HG03103 (cell line): ENCODE measurements around the gene GNAZ.

Source experiments
- ATAC-seq: cut with Tn5 transposase; IDR thresholded peaks from one replicate; pipeline ENCODE4 v1.9.1; 2021; ENCODE audit warnings: low read depth; ENCODE audit not compliant: unreplicated experiment

The GNAZ gene

GRCh38 chr22:23063539-23064380 lies 6.6 kb upstream of the GNAZ start:
- ATAC-seq, result no peak

DNA sequence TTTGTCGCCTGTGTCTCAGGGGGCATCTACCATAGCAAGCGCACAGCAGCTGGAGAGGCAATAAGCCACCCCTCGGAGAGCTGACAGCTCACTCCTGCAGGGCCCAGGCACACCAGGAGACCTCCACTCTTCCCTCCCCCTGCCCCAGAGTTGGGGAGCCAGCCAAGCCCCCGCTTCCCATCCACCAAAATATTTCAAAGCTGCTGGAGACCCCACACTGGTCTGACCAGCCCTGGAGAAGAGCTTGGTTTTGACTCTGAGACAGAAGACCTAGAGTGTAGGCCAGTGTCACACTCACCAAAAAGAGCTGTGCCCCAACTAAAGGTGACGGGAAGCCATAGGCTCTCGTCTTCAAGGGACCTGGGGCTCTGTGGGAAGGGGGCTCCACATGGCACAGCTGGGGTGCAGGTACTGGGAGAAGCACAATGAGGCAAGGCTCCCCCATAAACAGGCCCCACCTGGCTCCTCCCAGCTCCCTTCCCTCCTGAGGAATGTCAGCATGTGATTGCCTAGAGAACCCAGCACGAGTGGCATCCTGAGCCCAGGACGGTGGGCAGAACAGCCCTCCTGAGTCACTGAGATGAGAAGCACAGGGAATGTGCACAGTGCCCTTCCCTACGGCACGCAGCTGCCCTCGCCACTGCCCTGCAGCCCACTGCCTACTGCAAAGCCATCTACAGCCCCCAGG lies 5.8 kb upstream of the GNAZ start:
- ATAC-seq, result no peak

DNA sequence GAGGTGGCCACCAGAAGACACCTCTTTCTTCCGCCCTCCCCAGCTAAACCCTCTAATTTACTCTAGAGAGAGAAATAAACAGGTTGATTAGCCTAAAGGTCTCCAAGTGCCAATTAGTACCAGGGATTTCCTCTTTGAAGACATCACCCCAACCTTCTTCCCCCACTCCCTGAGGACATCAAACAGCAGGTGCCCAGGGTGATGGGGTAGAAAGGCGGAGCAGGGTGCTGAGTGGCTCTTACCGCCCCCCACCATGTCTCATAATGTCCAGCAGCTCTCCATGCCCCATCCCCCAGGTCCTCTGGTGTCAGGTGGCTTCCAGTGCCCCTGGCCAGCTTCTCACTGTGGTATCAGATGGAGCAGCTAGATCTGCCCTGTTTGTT lies 5.3 kb upstream of the GNAZ start:
- no peak for ATAC-seq

GRCh38 chr22:23065495-23066122 lies 4.7 kb upstream of the GNAZ start:
- ATAC-seq, result no peak

DNA sequence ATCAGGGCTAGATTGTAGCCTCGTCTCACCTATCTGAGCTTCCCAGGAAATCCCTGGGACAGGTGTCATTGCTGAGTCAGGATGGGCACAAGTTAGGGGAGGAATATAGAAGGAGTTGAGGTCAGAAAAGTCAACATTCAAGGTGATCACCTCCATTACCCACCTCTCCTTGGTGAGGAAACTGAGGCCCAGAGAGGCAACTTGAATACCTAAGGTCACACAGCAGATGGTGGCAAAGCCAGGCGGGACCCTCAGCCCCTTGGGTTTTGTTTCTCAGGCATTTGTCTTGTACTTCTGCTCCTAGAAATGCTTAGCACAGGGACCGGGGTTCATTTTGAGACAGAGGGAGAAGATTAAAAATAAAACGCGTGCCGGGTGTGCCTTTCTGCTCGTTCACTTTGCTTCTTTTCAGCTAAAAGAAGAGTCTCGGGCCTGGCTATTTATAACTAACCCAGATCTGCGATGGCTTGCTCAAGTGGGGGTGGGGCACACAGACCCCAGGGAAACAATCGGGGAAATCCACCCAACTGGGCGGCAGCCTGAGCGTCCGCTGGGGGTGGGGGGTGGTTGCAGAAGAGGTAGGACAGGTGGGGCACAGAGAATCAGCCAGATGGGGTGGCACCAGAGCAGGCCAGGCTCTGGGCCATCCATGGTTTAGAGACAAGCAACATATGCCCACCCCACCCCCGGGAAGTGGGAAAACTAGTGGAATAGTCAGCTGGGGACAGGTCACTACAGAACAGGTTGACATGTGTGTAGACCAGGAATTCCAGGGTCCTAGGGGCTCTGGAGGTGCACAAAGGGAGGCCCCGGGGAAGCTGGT lies 3.9 kb upstream of the GNAZ start:
- no peak for ATAC-seq

DNA sequence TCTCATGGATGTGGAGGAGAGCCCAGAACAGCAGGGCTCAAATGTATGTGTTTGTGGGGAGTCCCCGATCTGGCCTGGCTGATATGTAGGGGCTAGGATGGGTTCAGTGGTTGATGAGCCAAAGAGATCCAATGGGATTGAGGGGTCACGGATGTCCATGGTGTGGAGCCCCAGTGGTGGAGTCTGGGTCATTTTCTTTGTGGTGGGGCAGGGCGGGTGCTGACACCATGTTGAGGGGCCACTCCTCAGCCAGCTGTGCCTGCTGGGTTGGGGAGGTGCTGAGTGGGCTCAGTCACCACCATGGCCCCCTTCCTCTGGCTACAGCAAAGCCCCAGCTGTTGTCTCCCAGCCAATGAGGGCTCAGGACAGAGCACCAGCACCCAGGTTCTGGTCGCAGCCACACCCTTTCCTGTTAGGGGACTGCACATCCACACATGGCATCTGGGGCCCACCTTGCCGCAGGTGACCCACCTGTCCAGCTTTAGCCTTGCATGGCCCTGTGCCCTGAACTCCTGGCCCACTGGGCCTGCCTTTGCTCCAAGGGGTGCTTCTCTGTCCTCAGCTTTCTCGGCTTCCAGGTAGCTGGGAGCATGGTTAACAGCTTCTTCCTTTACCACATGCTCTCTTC lies 3.2 kb upstream of the GNAZ start:
- no peak for ATAC-seq

- ATAC-seq, result no peak
Observed at GRCh38 chr22:23067691-23068090, 2.6 kb upstream of the GNAZ start.

DNA sequence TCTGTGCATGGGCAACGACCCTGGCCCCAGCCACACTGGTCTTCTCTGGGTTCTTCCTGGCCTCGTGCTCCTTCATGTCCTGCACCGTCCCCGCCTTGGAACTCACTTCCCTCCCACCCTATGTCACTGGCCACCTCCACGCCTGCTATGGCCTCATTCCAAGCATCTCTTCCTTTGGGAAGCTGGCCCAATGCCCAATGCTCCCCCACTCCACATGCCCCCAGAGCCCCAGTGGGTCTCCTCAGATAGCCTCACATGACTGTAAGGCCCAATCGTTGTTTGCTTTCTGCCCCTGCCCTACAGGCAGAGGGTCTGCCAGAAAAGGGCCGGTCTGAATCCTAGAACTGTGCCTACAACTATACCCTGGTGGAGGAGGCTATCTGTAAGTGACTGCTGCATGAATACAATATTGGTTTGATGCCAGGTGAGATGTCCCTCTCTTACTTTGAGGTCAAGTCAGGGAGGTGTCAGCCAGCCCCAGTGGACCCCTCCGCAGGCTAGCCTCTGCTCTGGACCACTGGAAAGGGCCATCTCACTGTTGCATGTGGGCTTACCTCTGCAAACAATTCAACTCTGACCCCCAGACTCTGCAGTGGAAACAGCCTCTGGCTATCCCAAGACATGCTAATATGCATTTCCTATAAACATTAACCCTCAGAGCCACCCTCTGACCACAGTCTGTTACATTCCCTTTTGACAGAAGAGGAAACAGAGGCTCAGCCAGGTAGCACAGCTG lies 2.1 kb upstream of the GNAZ start:
- ATAC-seq, result no peak

DNA sequence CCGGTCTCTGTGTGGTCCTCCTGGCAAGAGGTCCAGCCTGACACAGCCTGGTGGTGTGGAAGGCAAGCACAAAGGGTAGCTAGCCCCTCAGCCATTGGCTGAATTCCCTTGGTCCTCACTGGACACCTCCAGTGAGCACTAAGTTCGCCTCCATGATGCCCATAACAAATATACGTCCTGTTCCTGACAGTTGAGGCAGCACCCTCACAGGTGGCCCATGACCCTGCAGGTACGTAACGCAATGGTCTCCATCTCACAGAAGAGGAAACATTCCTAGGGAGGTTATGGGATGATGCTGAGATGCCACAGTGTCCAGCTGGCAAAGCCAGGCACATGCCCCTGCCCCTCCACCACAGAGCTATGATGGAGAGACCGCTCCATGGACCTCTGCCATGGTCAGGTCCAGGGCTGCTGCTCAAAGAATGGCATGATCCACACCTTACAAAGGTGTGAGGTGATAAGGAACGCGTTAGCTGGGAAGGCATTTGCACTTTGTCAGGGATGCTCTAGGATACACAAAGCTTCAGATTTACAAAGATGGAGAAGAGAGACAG lies 1.4 kb upstream of the GNAZ start:
- ATAC-seq, result no peak

DNA sequence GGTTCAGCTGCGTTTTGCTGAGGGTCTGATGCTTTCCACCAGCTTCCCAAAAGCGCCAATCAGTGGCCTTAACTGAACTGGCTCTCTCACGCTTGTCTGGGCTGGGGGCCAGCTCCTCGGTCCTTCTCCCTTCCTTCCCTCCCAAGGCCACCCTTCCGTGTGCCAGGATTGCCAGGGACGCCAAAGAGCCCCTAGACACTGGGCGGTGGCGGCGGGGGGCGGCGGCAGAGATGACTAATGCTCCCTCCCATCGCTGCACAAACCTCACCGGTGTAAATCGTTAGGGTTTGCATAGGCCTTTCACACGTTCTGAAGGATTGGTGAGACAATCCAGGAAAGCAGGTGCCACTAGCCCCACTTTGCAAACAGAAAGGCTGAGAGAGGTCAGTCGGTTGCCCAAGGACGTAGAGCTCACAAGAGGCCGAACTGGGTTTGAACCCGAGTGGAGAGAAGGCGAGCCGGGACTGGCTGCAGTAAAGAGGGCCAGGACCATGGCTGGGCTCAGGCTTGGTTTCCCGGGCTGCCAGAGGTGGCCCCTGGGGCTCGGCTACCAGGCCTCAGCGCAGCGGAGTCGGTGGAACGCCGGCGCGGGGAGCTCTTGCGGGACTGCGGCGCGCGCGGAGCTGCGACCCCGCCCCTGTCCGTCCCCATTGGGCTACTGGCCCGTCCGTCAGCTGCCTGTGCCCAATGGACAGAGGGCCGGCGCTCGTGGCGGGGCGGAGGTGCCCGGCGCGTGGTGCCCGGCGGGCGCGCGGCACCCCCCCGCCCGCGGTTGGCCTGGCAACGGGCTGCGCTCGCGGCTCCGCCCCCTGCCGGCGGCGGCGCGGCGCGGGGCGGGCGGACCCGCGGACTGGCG lies 589 bp upstream of the GNAZ start:
- ATAC-seq, result peak; percentile 79

DNA sequence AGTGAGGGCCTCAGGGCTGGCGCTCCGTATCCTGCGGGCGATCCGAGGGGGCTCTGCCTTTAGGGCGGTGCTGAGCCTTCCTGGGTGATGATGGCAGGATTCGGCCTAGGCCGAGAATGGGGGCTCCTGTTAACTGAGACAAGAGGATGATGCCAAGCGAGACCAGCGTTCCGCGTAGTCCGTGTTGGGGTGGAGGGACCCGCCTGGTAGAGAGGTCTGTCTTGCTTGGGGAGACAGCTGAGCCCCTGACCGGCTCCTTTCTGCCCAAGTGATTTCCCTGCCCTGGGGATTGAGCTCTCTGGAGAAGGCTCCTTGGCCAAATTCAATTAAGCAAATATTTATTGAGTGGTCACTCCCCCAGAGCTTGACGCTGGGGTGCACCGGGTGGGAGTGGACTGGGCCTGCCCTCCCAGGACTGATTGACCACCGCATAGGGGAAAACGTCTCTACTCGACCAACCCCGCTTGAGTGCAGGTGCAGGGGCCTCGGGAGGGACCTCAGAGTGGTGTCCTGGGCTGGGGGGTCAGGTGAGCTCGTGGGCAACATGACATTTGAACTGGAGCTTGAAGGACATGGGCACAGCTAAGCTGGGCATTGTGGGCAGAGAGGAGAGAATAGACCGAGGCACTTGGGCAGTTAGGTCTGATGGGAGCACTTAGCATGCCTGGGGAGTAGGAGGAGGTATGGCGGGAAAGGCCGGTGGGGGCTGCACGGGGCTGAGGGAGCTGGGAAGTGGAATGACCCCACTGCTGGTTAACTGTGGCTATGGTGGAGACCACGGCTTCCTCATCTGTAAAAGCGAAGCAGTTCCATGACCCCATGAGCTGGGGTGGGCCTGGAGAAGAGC lies 1.1 kb downstream of the GNAZ start:
- no peak for ATAC-seq

DNA sequence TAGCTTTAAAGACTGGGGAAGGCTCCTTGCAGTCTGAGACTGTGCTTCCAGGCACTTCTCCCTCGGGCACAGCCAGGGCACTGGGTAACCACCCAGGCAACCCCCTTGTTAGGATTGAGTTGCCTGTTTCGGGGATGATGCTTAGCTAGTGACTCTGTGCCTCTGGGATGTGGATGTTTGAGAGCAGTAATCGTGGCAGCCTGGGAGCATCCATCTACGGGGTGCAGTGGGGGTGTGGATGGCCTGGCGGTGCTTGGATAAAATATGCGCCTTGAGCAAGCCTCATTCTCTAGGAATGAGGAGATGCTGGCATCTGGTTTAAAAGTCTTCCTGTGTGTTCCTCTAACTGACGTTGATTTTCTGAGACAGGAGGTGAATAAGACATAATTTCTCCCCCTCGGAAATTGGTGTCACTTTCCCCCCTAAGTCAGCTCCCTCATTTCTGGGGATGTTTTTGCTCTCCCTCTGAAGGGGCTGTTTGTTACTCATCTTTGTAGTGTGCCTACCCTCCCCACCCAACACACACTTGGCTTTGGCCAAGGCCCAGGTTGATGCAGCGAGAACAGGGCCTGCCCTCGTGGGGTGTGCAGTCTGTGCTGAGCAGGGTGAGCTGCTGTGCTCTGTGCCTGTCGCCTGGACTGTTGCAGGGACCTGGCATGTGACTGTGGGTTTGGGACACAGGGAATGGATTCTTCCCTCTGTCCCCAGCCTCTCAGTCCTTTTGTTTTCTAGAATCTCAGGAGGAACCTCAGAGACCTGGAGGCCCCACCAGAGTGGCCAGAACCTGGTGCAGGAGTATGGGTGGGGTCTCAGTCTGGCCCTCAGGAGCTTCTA lies 2.0 kb downstream of the GNAZ start:
- no peak for ATAC-seq

- no peak for ATAC-seq
Observed at GRCh38 chr22:23072911-23073491, 2.7 kb downstream of the GNAZ start.

GRCh38 chr22:23073526-23074229 lies 3.4 kb downstream of the GNAZ start:
- no peak for ATAC-seq

- no peak for ATAC-seq
Observed at GRCh38 chr22:23074451-23074850, 4.1 kb downstream of the GNAZ start.

- no peak for ATAC-seq
Observed at GRCh38 chr22:23075050-23075449, 4.7 kb downstream of the GNAZ start.
